GM12892 (cell line): ENCODE results near the gene PYROXD2.

ENCODE experiments used
- POLR2A ChIP-seq: IDR thresholded peaks from 2 replicates; pipeline ENCODE4 v1.6.1; 2011; ENCODE audit warnings: low read depth, low read length, control low read depth
- POLR2AphosphoS5 ChIP-seq: IDR thresholded peaks from 2 replicates; pipeline ENCODE4 v1.6.1; 2011; ENCODE audit warnings: low read depth, low read length, control low read depth
- TAF1 ChIP-seq: IDR thresholded peaks from 2 replicates; pipeline ENCODE4 v1.6.1; 2011; ENCODE audit warnings: low read depth, mild to moderate bottlenecking, control low read depth, low read length, borderline replicate concordance

DNA sequence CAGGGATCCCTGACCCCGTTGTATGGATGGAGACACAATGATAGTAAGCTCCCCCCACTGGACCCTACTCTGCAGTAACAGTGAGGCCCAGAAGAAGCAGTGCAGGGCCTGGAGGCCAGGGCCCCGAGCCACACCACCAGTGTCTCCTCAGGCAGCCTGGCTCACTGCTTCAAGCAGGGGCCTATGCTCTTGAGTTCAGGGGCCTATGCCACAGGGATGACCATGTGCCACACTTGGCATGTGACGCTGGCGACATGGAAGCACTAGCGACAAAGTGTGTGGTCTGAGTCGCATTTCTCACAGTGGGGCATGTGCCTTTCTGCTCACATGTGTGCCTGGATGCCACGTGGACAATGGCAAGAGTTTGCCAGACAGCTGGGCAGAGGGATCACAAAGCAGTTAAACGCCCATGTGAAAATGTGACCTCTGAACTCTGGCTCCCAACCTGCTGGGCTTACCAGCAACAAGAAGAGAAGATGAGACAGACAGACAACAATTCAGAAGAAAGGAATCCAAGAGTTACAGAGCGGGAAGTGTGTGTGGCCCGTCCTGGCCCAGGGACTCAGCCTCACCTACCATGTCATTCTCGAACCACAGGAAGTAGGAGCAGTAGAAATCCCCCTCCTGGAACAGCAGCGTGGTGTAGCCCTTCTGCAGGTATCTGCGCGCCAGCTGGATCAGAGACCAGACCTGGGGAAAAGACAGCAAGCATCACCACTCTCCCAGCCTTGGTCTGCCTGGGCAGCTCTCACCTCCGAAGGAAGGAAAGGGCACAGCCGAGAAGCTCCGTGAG, 4.7 kb upstream of the PYROXD2 start:
- TF ChIP-seq POLR2A (no peak), TAF1 (no peak), POLR2AphosphoS5 (no peak)
